DOHH2 (cell line): ENCODE data around the gene CDC123.

ENCODE experiments used
- H3F3A ChIP-seq: fragments of 200-600 bp; sonication (generic), shearing (Covaris generic); 2 replicates; pipeline ENCODE4 v1.6.0; 2016; ENCODE audit warnings: antibody characterized with exemption, mild to moderate bottlenecking; ENCODE audit not compliant: control insufficient read depth, insufficient read depth
- H3K27ac ChIP-seq: fragments of 200-600 bp; sonication (generic); 2 replicates; pipeline ENCODE4 v1.5.1; 2014; ENCODE audit warnings: low read depth, mild to moderate bottlenecking, low read length, moderate library complexity
- H3K27me3 ChIP-seq: fragments of 200-600 bp; sonication (generic); 2 replicates; pipeline ENCODE4 v1.6.1; 2014; ENCODE audit warnings: mild to moderate bottlenecking, low read length, mixed read lengths; ENCODE audit not compliant: control insufficient read depth
- H3K36me3 ChIP-seq: fragments of 200-600 bp; sonication (generic); 2 replicates; pipeline ENCODE4 v1.6.1; 2014; ENCODE audit warnings: mild to moderate bottlenecking, low read length, moderate library complexity, mixed read lengths; ENCODE audit not compliant: control insufficient read depth
- H3K4me1 ChIP-seq: fragments of 200-600 bp; sonication (generic); 2 replicates; pipeline ENCODE4 v1.6.1; 2014; ENCODE audit warnings: mild to moderate bottlenecking, low read length, mixed read lengths; ENCODE audit not compliant: control insufficient read depth
- H3K4me2 ChIP-seq: fragments of 200-600 bp; sonication (generic); 2 replicates; pipeline ENCODE4 v1.6.0; 2014; ENCODE audit warnings: mild to moderate bottlenecking, low read length, moderate library complexity
- H3K4me3 ChIP-seq: fragments of 200-600 bp; sonication (generic); 2 replicates; pipeline ENCODE4 v1.5.1; 2014; ENCODE audit warnings: mild to moderate bottlenecking, low read length, mixed read lengths
- H3K79me2 ChIP-seq: fragments of 200-600 bp; sonication (generic); 2 replicates; pipeline ENCODE4 v1.6.1; 2014; ENCODE audit warnings: mild to moderate bottlenecking, low read length, mixed read lengths; ENCODE audit not compliant: control insufficient read depth
- H3K9me2 ChIP-seq: fragments of 200-600 bp; sonication (generic); replicated peaks from 2 replicates; pipeline ENCODE4 v1.6.1; 2014; ENCODE audit warnings: mild to moderate bottlenecking, low read length, mixed read lengths; ENCODE audit not compliant: control insufficient read depth
- H3K9me3 ChIP-seq: fragments of 200-600 bp; sonication (generic); 2 replicates; pipeline ENCODE4 v1.6.1; 2014; ENCODE audit warnings: antibody characterized with exemption, low read length, mixed read lengths; ENCODE audit not compliant: control insufficient read depth, insufficient read depth
- H4K20me1 ChIP-seq: fragments of 200-600 bp; sonication (generic); 2 replicates; pipeline ENCODE4 v1.6.0; 2014; ENCODE audit warnings: low read depth, mild to moderate bottlenecking, antibody characterized with exemption, low read length, moderate library complexity; ENCODE audit not compliant: control insufficient read depth, insufficient read depth
- CTCF ChIP-seq: fragments of 200-600 bp; sonication (generic); IDR thresholded peaks from one replicate; pipeline ENCODE4 v1.5.1; 2014; ENCODE audit warnings: antibody characterized with exemption, mild to moderate bottlenecking, low read depth, low read length; ENCODE audit not compliant: poor library complexity, severe bottlenecking
- EZH2phosphoT487 ChIP-seq: fragments of 200-600 bp; sonication (generic); IDR thresholded peaks from 2 replicates; pipeline ENCODE4 v1.6.1; 2017; ENCODE audit warnings: borderline replicate concordance, mild to moderate bottlenecking, antibody characterized with exemption, low read length, moderate library complexity, mixed read lengths

Gene CDC123

GRCh38 chr10:12180221-12180974, 15.6 kb upstream of the CDC123 start:
- H3K27me3 ChIP-seq = no peaks in the 10 kb centered on the region
- H3K9me3 ChIP-seq = no peaks in the 10 kb centered on the region
- no peaks in the 10 kb centered on the region for H4K20me1 ChIP-seq
- no peak overlapping the region for H3K27ac ChIP-seq
- TF ChIP-seq EZH2phosphoT487 (no peak), CTCF (no peak)
- peaks cover 56% of the 10 kb centered on the region for H3K36me3 ChIP-seq
- no peaks in the 10 kb centered on the region for H3K9me2 ChIP-seq
- H3K4me3 ChIP-seq = no peak overlapping the region
- H3K79me2 ChIP-seq = no peaks in the 10 kb centered on the region
- H3K4me2 ChIP-seq = no peak overlapping the region
- no peaks in the 10 kb centered on the region for H3K4me1 ChIP-seq
- H3F3A ChIP-seq = no peaks in the 10 kb centered on the region

GRCh38 chr10:12181065-12181775, 14.8 kb upstream of the CDC123 start:
- no peaks in the 10 kb centered on the region for H4K20me1 ChIP-seq
- H3K4me1 ChIP-seq = no peaks in the 10 kb centered on the region
- TF ChIP-seq CTCF (no peak), EZH2phosphoT487 (no peak)
- no peak overlapping the region for H3K27ac ChIP-seq
- H3K36me3 ChIP-seq = peaks cover 64% of the 10 kb centered on the region
- peaks cover 3% of the 10 kb centered on the region; the same call in 1 of the 2 replicates for H3F3A ChIP-seq
- H3K79me2 ChIP-seq = peaks cover 3% of the 10 kb centered on the region; the same call in 1 of the 2 replicates
- no peaks in the 10 kb centered on the region for H3K9me3 ChIP-seq
- no peak overlapping the region for H3K4me3 ChIP-seq
- H3K27me3 ChIP-seq = no peaks in the 10 kb centered on the region
- H3K4me2 ChIP-seq = no peak overlapping the region
- no peaks in the 10 kb centered on the region for H3K9me2 ChIP-seq

- H3K79me2 ChIP-seq = peaks cover 27% of the 10 kb centered on the region
- peaks cover 55% of the 10 kb centered on the region for H3K36me3 ChIP-seq
- H3K9me3 ChIP-seq = no peaks in the 10 kb centered on the region
- H3K4me2 ChIP-seq = no peak overlapping the region
- H3K27me3 ChIP-seq = no peaks in the 10 kb centered on the region
- peaks cover 3% of the 10 kb centered on the region; the same call in 1 of the 2 replicates for H3F3A ChIP-seq
- TF ChIP-seq EZH2phosphoT487 (no peak), CTCF (no peak)
- H3K9me2 ChIP-seq = no peaks in the 10 kb centered on the region
- H3K27ac ChIP-seq = no peak overlapping the region
- H4K20me1 ChIP-seq = no peaks in the 10 kb centered on the region; the same call in 1 of the 2 replicates
- H3K4me1 ChIP-seq = no peaks in the 10 kb centered on the region
- H3K4me3 ChIP-seq = no peak overlapping the region
Measured at GRCh38 chr10:12184165-12184564, 11.8 kb upstream of the CDC123 start.
